DMS53 (cell line): ENCODE measurements around the gene BAIAP2L1.

Source experiments
- DNase-seq: peaks from one replicate; lab custom pipeline; 2025; lab: John Stamatoyannopoulos, UW

BAIAP2L1 gene

GRCh38 chr7:98357751-98358161 is 43.1 kb downstream of the BAIAP2L1 start:
- DNase-seq: no peak

GRCh38 chr7:98355250-98355538 is 45.7 kb downstream of the BAIAP2L1 start:
- no peak for DNase-seq

DNA sequence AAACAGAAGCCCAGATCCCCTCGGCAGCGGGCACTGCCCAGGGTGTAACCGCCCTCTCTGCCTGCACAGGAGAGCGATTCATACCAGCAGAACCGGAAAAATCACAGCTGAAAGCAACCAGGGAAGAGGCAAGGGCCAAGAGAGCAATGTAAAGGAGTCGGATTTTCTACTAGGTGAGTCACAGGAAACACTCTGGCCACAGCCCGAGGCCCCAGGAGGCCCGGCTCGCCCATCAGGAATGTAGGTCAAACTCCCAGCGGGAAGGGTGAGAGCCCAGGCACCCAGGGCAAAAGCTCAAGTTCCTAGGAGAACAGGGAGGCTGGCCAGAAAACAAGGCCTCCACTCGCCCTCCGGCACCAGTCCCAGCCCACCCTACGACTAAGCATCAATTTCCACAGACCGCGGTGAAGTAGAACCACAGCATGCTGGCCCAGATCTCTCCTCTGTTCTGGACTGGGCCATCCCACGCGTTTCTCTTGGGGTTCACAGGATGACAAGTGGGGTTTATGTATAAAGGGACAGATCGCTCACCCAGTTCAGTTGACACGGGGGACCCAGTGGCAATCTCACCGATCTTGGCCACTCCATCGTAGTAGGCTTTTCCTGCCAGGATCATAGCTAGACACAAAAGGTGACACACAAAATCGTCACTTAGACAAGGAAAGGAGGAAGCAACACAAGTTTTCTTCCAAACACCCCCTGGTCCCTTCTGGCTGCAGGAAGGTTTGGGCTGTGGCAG is 46.2 kb downstream of the BAIAP2L1 start:
- DNase-seq: peak; percentile 87

GRCh38 chr7:98354052-98354451 is 46.8 kb downstream of the BAIAP2L1 start:
- no peak for DNase-seq

DNA sequence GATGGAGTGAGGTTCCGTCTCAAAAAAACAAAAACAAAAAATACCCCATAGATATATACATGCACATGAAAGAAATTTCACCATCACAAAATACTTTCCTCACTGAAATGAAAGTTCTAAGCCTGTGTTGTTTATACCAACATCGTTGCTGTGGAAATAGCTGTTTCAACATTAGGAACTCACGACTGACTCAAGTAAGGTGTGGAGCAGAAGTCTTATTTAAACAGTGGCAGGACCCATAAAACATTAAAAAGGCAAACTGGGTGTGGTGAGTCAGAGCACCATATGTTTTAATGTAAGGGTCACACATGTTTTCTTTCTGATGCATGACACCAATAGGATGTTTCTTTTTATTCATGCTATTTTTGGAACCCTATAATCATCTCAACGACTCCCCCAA is 48.3 kb downstream of the BAIAP2L1 start:
- peak; percentile 49 for DNase-seq

- DNase-seq: no peak
Observed at GRCh38 chr7:98351136-98351535, 49.8 kb downstream of the BAIAP2L1 start.

DNA sequence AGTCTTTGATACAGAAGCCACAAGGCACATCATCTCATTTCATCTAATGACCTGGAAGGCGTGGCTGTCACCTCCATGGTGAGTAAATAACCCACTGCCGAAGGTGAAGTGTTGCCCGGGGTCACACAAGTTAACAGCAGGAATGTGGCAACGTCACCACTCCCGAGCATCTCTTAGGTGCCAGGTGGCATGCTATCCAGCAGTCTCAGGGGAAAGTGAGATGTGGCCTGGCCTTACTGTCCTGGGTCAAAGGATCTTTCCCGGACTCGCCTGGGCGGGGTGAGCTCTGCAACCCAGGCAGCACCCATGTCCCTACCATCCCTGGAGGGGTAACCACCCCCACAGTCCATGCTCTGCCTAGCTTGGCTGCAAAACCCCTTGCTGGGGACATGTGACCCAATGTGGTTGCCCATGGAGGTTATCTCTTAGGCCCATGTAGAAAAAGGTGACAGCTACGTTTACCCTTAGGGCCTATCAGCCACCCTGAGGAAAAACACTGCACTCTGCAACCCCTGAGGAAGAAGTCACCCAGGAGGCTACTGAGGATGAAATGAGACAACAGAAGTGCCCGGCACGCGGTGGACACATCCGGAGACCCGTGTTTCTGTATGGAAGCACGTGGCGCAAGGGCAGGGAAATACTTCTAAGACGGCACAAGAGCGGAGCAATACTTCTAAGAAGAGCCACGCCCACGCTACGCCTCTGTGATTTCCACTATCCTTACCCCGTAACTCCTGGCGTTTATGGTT is 52.0 kb downstream of the BAIAP2L1 start:
- peak; percentile 52 for DNase-seq

GRCh38 chr7:98346515-98347069 is 54.3 kb downstream of the BAIAP2L1 start:
- no peak for DNase-seq

DNA sequence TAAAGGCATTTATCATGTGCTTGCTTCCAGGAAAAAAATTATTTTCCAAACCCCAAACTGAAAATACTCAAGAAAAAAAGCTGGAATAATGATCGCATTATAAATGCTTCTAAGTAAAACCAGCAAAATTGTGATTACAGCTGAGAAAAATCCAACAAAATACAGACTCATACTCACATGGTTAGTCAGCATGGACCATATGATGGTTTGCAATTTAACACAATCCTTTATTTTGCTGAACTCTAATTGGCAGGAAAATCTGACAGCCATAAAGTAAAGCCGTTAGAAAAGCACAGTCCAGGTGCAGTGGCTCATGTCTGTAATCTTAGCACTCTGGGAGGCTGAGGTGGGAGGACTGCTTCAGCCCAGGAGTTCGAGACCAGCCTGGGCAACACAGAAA is 59.8 kb downstream of the BAIAP2L1 start:
- no peak for DNase-seq

DNA sequence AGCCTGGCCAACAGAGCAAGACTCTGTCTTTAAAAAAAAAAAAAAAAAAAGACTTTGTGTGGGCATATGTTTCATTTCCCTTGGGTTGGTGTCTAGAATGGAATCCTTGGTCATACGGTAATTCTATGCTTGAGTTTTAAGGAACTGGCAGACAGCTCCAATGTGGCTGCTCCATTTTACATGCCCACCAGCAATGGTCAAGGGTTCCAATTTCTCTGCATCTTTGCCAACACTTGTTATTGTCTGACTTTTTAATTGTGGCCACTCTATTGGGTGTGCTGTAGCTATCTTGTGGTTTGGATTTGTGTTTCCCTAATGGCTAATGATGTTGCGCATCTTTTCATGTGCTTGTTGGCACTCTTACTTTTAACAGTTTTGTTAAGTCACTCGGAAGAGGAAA is 61.8 kb downstream of the BAIAP2L1 start:
- no peak for DNase-seq

DNA sequence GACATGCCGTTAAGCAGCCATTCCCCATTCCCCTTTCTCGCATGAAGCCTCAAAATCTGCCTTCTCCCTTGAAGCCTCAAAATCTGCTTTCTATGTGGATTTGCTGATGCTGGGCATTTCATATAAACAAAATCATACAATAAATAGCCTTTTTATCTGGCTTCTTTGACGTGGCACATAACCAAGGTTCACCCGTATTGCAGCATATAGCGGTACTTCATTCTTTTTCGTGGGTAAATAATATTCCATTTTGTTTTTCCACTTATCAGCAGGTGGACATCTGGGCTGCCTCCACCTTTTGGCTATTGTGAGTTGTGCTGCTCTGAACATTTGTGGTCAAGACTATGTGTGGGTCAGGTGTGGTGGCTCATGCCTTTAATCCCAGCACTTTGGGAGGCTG is 62.4 kb downstream of the BAIAP2L1 start:
- DNase-seq: no peak

GRCh38 chr7:98335411-98335977 is 65.4 kb downstream of the BAIAP2L1 start:
- DNase-seq: no peak

DNA sequence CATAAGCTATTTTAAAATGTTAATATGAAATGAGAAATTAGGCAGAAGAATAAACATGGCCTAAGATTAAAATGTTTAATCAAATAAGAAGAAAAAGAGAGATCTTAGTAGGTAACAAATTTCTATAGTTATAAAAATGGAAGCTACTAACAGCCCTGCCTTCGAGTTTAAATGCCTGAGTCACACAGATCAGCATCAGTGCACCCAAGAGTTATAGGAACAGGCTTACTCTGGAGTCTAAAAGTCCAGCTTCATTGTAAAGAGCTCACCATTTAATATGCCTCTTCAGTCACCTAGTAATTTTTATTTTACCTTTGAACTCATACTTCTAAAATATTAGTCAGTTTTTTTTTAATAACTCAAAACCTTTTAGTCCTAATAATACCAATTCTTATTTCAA is 66.8 kb downstream of the BAIAP2L1 start:
- DNase-seq: no peak

- DNase-seq: no peak
Observed at GRCh38 chr7:98330926-98331529, 69.9 kb downstream of the BAIAP2L1 start.

GRCh38 chr7:98329791-98330373 is 71.0 kb downstream of the BAIAP2L1 start:
- no peak for DNase-seq

DNA sequence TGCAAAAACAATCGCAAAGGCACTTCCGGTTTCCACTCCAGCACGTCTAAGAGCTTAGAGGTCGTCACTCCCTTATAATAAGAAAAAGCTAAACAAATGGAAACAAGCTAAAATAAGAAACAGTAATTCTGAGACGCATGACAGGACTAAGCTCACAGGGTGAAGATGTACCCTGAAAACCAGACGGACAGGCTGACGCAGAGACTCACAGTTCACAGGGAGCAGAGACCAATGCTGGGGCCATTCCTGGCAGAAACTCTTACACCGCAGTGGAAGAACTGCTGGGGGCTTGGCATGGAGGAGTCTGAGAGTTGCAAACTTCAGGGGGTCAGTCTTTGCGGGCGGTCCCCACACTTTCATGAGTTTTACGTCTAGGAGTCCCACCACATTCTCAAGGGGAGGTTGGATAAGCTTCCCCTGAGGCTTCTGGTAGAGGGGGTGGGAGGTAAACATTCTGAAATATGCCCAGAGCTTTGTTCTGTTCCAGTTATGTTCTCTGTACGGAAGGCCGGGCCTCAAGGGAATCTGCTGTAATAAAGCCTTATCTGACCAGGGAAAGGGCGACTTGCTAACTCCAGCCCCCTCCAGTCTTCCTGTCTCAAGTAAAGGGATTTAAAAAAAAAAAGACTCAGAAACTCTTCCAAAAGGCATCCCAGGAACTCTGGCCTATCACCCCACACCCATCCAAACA is 71.6 kb downstream of the BAIAP2L1 start:
- DNase-seq: no peak

- DNase-seq: no peak
Observed at GRCh38 chr7:98324782-98325181, 76.1 kb downstream of the BAIAP2L1 start.

- DNase-seq: no peak
Observed at GRCh38 chr7:98323597-98324322, 77.1 kb downstream of the BAIAP2L1 start.

DNA sequence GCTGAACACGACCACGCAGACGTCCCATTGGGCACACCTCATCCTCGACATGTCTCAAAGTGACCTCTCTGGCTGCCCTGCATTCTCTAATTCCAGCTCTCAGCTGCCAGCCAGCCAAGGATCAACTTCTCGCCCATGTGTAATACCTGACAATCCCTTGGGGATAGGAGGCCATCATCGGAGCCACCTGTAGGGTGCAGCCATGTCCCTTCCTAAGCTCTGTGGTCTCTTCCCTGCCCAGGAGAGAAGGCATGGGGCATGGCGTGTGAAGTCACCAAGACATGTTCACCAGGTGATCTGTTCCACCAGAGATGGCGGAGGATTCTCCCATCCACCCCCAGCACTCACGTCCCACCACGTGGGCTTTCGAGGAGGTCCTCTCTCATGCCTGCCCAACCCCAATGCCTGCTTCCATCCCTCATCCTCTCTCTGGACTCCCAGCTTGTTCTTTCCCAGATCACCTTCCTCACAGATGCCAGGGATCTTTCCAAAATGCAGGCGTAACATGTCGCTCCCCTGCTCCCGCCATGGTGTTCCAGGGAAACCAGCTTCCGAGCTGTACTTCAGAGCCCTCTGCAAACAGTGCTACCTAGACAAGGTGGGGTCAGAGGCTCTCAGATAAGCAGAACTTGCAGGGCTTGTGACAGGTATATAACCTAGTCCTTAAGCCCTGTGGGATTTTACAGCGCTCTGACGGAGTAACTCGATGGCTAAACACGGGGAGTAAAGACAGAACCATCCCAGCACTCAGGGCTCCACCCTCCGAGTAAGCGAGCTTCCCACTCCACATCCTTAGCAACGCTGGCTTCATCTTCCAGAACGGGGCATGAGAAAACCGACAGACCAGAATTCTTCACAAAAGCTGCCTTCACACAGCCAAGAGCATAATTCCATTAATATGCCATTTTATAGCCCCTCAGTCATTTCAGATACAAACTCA is 78.3 kb downstream of the BAIAP2L1 start:
- DNase-seq: no peak

GRCh38 chr7:98321301-98321700 is 79.6 kb downstream of the BAIAP2L1 start:
- DNase-seq: no peak
